Testis (tissue), 3 donors: Measurements from ENCODE around the gene LDLRAD4. TPM values are rescaled to one million over a fixed set of nuclear protein-coding genes. Genes with fewer than 3 reads are reported as not detected.

Experiments
- DNase-seq: peaks from one replicate; pipeline ENCODE4 v3.0.0-alpha.2; 2019
- H3K27ac ChIP-seq, 2 donors: fragments of 200-600 bp; sonication (generic); one replicate each; pipeline ENCODE4 v1.5.1; 2019
- H3K27me3 ChIP-seq: fragments of 200-600 bp; sonication (generic); one replicate; pipeline ENCODE4 v1.5.1; 2019
- H3K36me3 ChIP-seq: fragments of 200-600 bp; sonication (generic); one replicate; pipeline ENCODE4 v1.5.1; 2017; ENCODE audit warnings: low read depth; ENCODE audit errors: missing control alignments
- H3K4me1 ChIP-seq: fragments of 200-600 bp; sonication (generic); one replicate; pipeline ENCODE4 v1.5.1; 2019
- H3K4me3 ChIP-seq, 2 donors: fragments of 200-600 bp; sonication (generic); one replicate each; pipeline ENCODE4 v1.5.1; 2017 to 2019
- H3K9me3 ChIP-seq: fragments of 200-600 bp; sonication (generic); one replicate; pipeline ENCODE4 v1.5.1; 2017
- POLR2A ChIP-seq: fragments of 450-650 bp; IDR thresholded peaks from one replicate; pipeline ENCODE4 v1.6.1; 2017; ENCODE audit warnings: antibody characterized with exemption, mild to moderate bottlenecking, moderate library complexity
- WGBS, 2 donors: methylation state at CpG; one replicate each; pipeline ENCODE4 v1.1.5; 2018; 5-methylcytosine and 5-hydroxymethylcytosine counted together
- intact Hi-C: fragments of 100-400 bp; cut with DNase I; formaldehyde crosslinking; loops from one replicate; pipeline ENCODE4 v1.15.1; 2023; ENCODE audit warnings: low total_unique reads
- polyA plus RNA-seq: library from polyadenylated mRNA; stranded (reverse); fragments of 350-450 nt; fragmentation: Illumina TruSeq; extraction: RNeasy Lipid Tissue Mini Kit (QIAGEN cat#74804); gene quantifications from one replicate; pipeline ENCODE4 v1.2.3, GENCODE V29; 2014; ENCODE audit warnings: low read depth, low replicate concordance; ENCODE audit not compliant: insufficient read depth
- total RNA-seq, 2 donors: library from RNA; depleted of rRNA; stranded (reverse); fragments of >200 nt; gene quantifications; one replicate each; pipeline ENCODE4 v1.2.3, GENCODE V29; 2016
- TF ChIP-seq, protein P1 (sequence below), 3 experiments: fragments of 450-650 bp in 2 of 3; fragments of 200-600 bp in 1 of 3; sonication (generic) in 1 of 3; IDR thresholded peaks; one replicate each; pipeline ENCODE4 v1.5.1; 2016 to 2019; ENCODE audit warnings: antibody characterized with exemption in 3 of 3, mild to moderate bottlenecking in 2 of 3, moderate library complexity in 1 of 3

Gene LDLRAD4
- total and polyA plus RNA-seq, 3 donors from 2014 or later = 22.0 to 42.2 (median 25.9) TPM

DNA sequence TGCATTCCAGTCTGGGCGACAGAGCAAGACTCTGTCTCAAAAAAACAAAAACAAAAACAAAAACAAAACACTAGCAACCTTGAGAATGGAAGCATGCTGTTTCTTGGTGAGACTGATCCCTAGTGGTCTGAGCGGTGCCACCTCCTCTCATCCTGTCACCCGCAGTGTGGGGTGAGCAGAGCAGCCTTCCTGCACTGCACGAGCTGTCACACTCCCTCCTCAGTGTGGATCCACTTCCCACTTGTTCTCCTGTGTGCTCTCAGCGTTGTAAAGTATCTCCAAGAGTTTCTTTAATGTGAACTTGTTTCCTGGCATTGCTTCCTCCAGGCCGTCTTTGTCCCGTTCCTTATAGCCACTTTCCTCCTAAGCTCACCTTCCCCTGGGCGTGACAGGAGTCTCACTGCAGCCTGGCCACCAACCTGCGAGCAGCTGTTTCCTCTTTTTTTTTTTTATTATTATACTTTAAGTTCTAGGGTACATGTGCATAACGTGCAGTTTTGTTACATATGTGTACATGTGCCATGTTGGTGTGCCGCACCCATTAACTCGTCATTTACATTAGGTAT is 287.3 kb downstream of the LDLRAD4 start:
- H3K9me3 ChIP-seq = no peaks in the 10 kb centered on the region
- TF ChIP-seq, protein P1, sequence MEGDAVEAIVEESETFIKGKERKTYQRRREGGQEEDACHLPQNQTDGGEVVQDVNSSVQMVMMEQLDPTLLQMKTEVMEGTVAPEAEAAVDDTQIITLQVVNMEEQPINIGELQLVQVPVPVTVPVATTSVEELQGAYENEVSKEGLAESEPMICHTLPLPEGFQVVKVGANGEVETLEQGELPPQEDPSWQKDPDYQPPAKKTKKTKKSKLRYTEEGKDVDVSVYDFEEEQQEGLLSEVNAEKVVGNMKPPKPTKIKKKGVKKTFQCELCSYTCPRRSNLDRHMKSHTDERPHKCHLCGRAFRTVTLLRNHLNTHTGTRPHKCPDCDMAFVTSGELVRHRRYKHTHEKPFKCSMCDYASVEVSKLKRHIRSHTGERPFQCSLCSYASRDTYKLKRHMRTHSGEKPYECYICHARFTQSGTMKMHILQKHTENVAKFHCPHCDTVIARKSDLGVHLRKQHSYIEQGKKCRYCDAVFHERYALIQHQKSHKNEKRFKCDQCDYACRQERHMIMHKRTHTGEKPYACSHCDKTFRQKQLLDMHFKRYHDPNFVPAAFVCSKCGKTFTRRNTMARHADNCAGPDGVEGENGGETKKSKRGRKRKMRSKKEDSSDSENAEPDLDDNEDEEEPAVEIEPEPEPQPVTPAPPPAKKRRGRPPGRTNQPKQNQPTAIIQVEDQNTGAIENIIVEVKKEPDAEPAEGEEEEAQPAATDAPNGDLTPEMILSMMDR (IDR thresholded peaks at IDR 0.05) = no peak
- TF ChIP-seq POLR2A = no peak
- H3K36me3 ChIP-seq = no peaks in the 10 kb centered on the region
- H3K27me3 ChIP-seq = no peaks in the 10 kb centered on the region
- 83 to 86% methylated on average over 12 of the region's 12 CpGs for WGBS, 2 donors
- no peak overlapping the region for H3K27ac ChIP-seq
- intact Hi-C loops = no loop called here
- H3K4me3 ChIP-seq = no peak overlapping the region
- no peak for DNase-seq
- peaks cover 8% of the 10 kb centered on the region for H3K4me1 ChIP-seq

DNA sequence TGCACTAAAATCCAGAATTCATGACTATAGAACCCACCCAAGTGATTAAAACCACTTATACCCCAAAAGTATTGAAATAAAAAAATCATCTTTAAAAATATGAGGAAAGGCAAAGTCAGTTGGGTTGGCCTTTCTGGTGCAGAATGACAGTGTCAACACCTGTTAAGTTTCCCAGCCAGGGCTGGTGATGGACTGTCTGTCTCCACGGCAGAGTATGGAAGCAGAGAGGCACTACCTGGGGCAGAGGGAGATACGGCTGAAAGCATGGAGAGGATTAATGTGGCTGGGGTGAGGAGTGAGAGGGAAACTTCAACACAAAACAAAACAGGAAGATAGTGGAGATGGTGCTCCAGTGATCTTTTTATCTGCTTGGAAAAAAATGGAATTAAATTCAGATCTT is 292.0 kb downstream of the LDLRAD4 start:
- WGBS, 2 donors = 88 to 91% methylated on average over 2 of the region's 2 CpGs
- no peaks in the 10 kb centered on the region for H3K4me1 ChIP-seq
- no peak overlapping the region for H3K4me3 ChIP-seq
- no peaks in the 10 kb centered on the region for H3K36me3 ChIP-seq
- no peak overlapping the region for H3K27ac ChIP-seq
- intact Hi-C loops = no loop called here
- H3K27me3 ChIP-seq = no peaks in the 10 kb centered on the region
- TF ChIP-seq, protein P1 (IDR thresholded peaks at IDR 0.05) = no peak
- TF ChIP-seq POLR2A = no peak
- no peaks in the 10 kb centered on the region for H3K9me3 ChIP-seq
- no peak for DNase-seq

DNA sequence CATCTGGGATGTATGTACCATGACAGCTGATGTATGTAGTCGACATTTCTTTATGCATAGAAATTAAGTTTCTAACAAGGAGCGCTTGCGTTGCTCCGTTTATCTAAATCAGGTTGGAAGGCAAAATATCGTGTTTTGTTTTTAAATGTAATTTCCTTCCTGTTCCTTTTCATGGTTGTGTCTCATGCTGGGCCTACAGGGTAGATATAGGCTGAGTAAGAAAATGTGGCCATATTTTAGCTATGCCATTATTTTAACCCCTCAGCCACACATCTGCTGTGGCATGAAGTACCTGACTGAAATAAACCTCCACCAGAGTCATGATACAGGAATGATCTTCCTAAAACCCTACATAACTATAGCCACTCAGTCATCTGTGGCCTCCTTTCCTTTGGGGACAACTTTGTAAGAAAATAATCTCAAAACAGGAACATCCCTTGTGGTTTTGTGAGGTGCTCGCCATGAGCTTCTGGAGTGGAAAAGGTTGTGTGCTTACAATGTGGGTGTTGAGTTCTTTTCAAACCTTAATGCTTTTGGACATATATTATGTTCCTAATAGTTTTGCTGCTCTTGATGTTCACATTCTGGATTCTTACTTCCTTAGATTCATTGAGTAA is 293.5 kb downstream of the LDLRAD4 start:
- Histone ChIP-seq H3K9me3 (no peaks in the 10 kb centered on the region), H3K4me1 (no peaks in the 10 kb centered on the region), H3K4me3 (no peak overlapping the region), H3K36me3 (no peaks in the 10 kb centered on the region), H3K27me3 (no peaks in the 10 kb centered on the region), H3K27ac (no peak overlapping the region)
- TF ChIP-seq, protein P1 (IDR thresholded peaks at IDR 0.05) = no peak
- no peak for TF ChIP-seq POLR2A
- intact Hi-C loops = no loop called here
- 88 to 94% methylated on average over 6 of the region's 6 CpGs for WGBS, 2 donors
- no peak for DNase-seq

DNA sequence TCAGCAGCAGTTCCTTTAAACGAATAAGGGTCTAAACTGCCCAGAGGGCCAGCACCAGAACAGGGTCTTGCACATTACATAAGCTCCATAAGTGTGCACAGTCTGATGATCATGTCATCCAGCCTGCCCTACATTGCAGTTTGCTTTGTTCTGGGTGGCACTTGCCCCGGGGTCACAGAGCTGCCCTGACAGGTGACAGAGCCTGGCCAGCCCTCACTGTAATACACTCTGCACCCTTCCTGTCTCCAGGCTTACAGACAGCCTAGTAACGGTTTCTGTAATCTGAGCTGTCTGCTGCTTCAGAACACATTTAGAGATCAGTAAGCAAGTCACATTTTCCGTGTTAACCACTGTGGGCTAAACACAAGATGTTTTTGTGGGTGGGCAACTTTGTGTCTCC is 294.5 kb downstream of the LDLRAD4 start:
- 45 to 51% methylated on average over 4 of the region's 4 CpGs for WGBS, 2 donors
- no peaks in the 10 kb centered on the region for H3K9me3 ChIP-seq
- H3K36me3 ChIP-seq = no peaks in the 10 kb centered on the region
- no peak overlapping the region for H3K27ac ChIP-seq
- H3K27me3 ChIP-seq = no peaks in the 10 kb centered on the region
- DNase-seq = no peak
- H3K4me1 ChIP-seq = no peaks in the 10 kb centered on the region
- TF ChIP-seq, protein P1 (IDR thresholded peaks at IDR 0.05) = no peak
- no peak for TF ChIP-seq POLR2A
- H3K4me3 ChIP-seq = no peak overlapping the region
- intact Hi-C loops = no loop called here

DNA sequence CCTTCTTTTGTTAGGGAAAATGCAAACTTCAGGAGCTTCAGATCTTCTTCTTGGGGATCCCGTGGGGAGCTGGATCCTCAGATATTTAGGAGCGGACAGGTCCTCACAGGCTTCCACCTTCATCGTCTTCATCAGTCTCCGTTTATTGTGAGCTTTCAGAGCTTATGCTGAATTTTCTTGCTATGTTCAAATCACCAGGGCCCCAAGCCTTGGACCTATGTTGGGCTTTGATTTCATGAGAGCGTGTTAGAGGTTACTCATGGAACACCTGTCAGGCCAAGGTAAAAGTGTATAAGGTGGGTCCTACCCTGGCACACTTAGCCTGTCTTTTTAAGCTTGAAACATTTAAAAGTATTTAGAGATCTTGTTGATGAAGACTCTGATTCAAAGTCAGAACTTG is 294.9 kb downstream of the LDLRAD4 start:
- H3K27me3 ChIP-seq = no peaks in the 10 kb centered on the region
- WGBS, 2 donors = 85 to 90% methylated on average over 5 of the region's 5 CpGs
- DNase-seq = no peak
- no peak overlapping the region for H3K4me3 ChIP-seq
- H3K9me3 ChIP-seq = no peaks in the 10 kb centered on the region
- H3K36me3 ChIP-seq = no peaks in the 10 kb centered on the region
- TF ChIP-seq POLR2A = no peak
- TF ChIP-seq, protein P1 (IDR thresholded peaks at IDR 0.05) = no peak
- no peaks in the 10 kb centered on the region for H3K4me1 ChIP-seq
- intact Hi-C loops = no loop called here
- no peak overlapping the region for H3K27ac ChIP-seq
